NCI-H1105 treated with DMSO at 0.1 percent for 48 hours (cell line): ENCODE measurements around the gene PAFAH2.
"Not testable (repeated sequence)": the region's sequence is repeated elsewhere in the genome, so short reads cannot be mapped to it uniquely, and the experiment has no call there.

Source experiments
- DNase-seq: peaks from one replicate; lab custom pipeline; 2025; lab: John Stamatoyannopoulos, UW

Gene PAFAH2

GRCh38 chr1:25985171-25985570 is 12.7 kb downstream of the PAFAH2 start:
- no peak for DNase-seq

- DNase-seq: no peak
These were observed 18.7 kb downstream of the PAFAH2 start for GRCh38 chr1:25979210-25979609.

GRCh38 chr1:25978403-25978802 is 19.5 kb downstream of the PAFAH2 start:
- DNase-seq: no peak

- DNase-seq: no peak
These were observed 20.1 kb downstream of the PAFAH2 start for GRCh38 chr1:25977801-25978200.

GRCh38 chr1:25973610-25974321 is 24.1 kb downstream of the PAFAH2 start:
- DNase-seq: no peak

GRCh38 chr1:25971811-25972180 is 26.1 kb downstream of the PAFAH2 start:
- DNase-seq: no peak

GRCh38 chr1:25971066-25971810 is 26.6 kb downstream of the PAFAH2 start:
- no peak for DNase-seq

GRCh38 chr1:25967308-25967707 is 30.6 kb downstream of the PAFAH2 start:
- no peak for DNase-seq

- no peak for DNase-seq
These were observed 38.3 kb downstream of the PAFAH2 start for GRCh38 chr1:25959611-25960010.

- DNase-seq: no peak
These were observed 39.4 kb downstream of the PAFAH2 start for GRCh38 chr1:25958465-25958864.

GRCh38 chr1:25955553-25955952 is 42.3 kb downstream of the PAFAH2 start:
- DNase-seq: no peak

- no peak for DNase-seq
These were observed 43.5 kb downstream of the PAFAH2 start for GRCh38 chr1:25954282-25954938.

GRCh38 chr1:25952841-25953401 is 44.9 kb downstream of the PAFAH2 start:
- no peak for DNase-seq

GRCh38 chr1:25948641-25949040 is 49.2 kb downstream of the PAFAH2 start:
- no peak for DNase-seq

GRCh38 chr1:25947027-25947426 is 50.8 kb downstream of the PAFAH2 start:
- no peak for DNase-seq

GRCh38 chr1:25945761-25946160 is 52.1 kb downstream of the PAFAH2 start:
- no peak for DNase-seq

GRCh38 chr1:25944986-25945385 is 52.9 kb downstream of the PAFAH2 start:
- DNase-seq: no peak

GRCh38 chr1:25943511-25943910 is 54.4 kb downstream of the PAFAH2 start:
- not testable (repeated sequence) for DNase-seq

GRCh38 chr1:25936947-25937346 is 60.9 kb downstream of the PAFAH2 start:
- DNase-seq: no peak

- no peak for DNase-seq
These were observed 64.1 kb downstream of the PAFAH2 start for GRCh38 chr1:25933479-25934365.

GRCh38 chr1:25932811-25933400 is 65.0 kb downstream of the PAFAH2 start:
- DNase-seq: not testable (repeated sequence)
